GM04503 (cell line): ENCODE results near the gene AHR.
A peak's percentile ranks its signal among the peaks of the same experiment; 100 is the strongest.
"Not testable (repeated sequence)": the region's sequence is repeated elsewhere in the genome, so short reads cannot be mapped to it uniquely, and the experiment has no call there.

Source experiments
- DNase-seq: peaks from one replicate; pipeline ENCODE4 v3.0.0-alpha.2; 2012; ENCODE audit warnings: low read depth

The AHR gene

GRCh38 chr7:17339952-17340351 lies 41.5 kb downstream of the AHR start:
- no peak for DNase-seq

- no peak for DNase-seq
These were observed 42.2 kb downstream of the AHR start for GRCh38 chr7:17340655-17341054.

GRCh38 chr7:17342756-17343155 lies 44.3 kb downstream of the AHR start:
- DNase-seq = no peak

GRCh38 chr7:17347401-17347800 lies 48.9 kb downstream of the AHR start:
- no peak for DNase-seq

- not testable (repeated sequence) for DNase-seq
These were observed 50.5 kb downstream of the AHR start for GRCh38 chr7:17348932-17349331.

- not testable (repeated sequence) for DNase-seq
These were observed 51.9 kb downstream of the AHR start for GRCh38 chr7:17350321-17350720.

- DNase-seq = not testable (repeated sequence)
These were observed 55.4 kb downstream of the AHR start for GRCh38 chr7:17353650-17354419.

GRCh38 chr7:17354473-17354872 lies 56.0 kb downstream of the AHR start:
- DNase-seq = no peak

- no peak for DNase-seq
These were observed 56.6 kb downstream of the AHR start for GRCh38 chr7:17355050-17355449.

GRCh38 chr7:17357952-17358351 lies 59.5 kb downstream of the AHR start:
- DNase-seq = no peak

GRCh38 chr7:17359610-17360009 lies 61.2 kb downstream of the AHR start:
- DNase-seq = no peak

- no peak for DNase-seq
These were observed 64.1 kb downstream of the AHR start for GRCh38 chr7:17362439-17363105.

- no peak for DNase-seq
These were observed 66.2 kb downstream of the AHR start for GRCh38 chr7:17364671-17365070.

GRCh38 chr7:17365775-17366174 lies 67.3 kb downstream of the AHR start:
- no peak for DNase-seq

GRCh38 chr7:17367502-17367901 lies 69.0 kb downstream of the AHR start:
- no peak for DNase-seq

GRCh38 chr7:17368856-17369524 lies 70.5 kb downstream of the AHR start:
- no peak for DNase-seq

- DNase-seq = peak; percentile 87
These were observed 71.4 kb downstream of the AHR start for GRCh38 chr7:17369691-17370426.

GRCh38 chr7:17370901-17371585 lies 72.6 kb downstream of the AHR start:
- no peak for DNase-seq

- peak; percentile 92 for DNase-seq
These were observed 73.4 kb downstream of the AHR start for GRCh38 chr7:17371671-17372524.

GRCh38 chr7:17374157-17374556 lies 75.7 kb downstream of the AHR start:
- no peak for DNase-seq

- no peak for DNase-seq
These were observed 76.2 kb downstream of the AHR start for GRCh38 chr7:17374654-17375053.
